BLaER1 (cell line): ENCODE results near the gene IRS1.

Experiments
- H3K27ac ChIP-seq: shearing (Covaris generic); formaldehyde crosslinking; 2 replicates; pipeline ENCODE4 v1.8.1; 2022
- H3K27me3 ChIP-seq: shearing (Covaris generic); formaldehyde crosslinking; 2 replicates; pipeline ENCODE4 v1.8.1; 2022
- H3K36me3 ChIP-seq: shearing (Covaris generic); formaldehyde crosslinking; 2 replicates; pipeline ENCODE4 v1.8.1; 2022
- H3K4me1 ChIP-seq: shearing (Covaris generic); formaldehyde crosslinking; 2 replicates; pipeline ENCODE4 v1.8.1; 2022
- H3K4me2 ChIP-seq: shearing (Covaris generic); formaldehyde crosslinking; 2 replicates; pipeline ENCODE4 v1.8.1; 2022
- H3K4me3 ChIP-seq: shearing (Covaris generic); formaldehyde crosslinking; 2 replicates; pipeline ENCODE4 v1.8.1; 2022
- H3K9ac ChIP-seq: shearing (Covaris generic); formaldehyde crosslinking; 2 replicates; pipeline ENCODE4 v1.8.1; 2022
- H3K9me3 ChIP-seq: shearing (Covaris generic); formaldehyde crosslinking; 2 replicates; pipeline ENCODE4 v1.8.1; 2022
- H4K20me1 ChIP-seq: shearing (Covaris generic); formaldehyde crosslinking; 2 replicates; pipeline ENCODE4 v1.8.1; 2022
- Cebpa-rat ChIP-seq: shearing (Covaris generic); IDR thresholded peaks from 2 replicates; pipeline ENCODE4 v1.8.1; 2022

IRS1 gene

DNA sequence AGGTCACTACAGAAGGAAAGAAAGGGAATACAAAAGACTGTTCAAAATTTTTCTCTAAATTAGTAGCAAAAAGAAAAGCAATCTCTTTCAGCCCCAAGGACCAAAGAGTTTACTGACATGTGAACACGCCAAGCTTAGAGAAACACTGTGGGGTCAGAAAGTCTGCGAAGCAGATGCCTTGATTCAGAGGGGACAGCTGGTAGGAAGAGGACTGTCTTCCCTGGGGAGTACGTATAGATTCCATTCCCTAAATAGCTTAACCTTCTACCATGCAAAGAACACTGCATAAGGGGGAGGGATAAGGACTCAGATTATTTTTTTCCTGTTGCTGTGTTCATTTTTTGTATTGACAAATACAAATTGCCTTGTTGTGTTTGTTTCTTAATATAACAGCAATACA, 96.1 kb downstream of the IRS1 start:
- peak overlapping the region; percentile 36; the same call in 1 of the 2 replicates for H3K9ac ChIP-seq
- H3K27ac ChIP-seq: peak overlapping the region; percentile 69
- TF ChIP-seq Cebpa-rat: no peak

DNA sequence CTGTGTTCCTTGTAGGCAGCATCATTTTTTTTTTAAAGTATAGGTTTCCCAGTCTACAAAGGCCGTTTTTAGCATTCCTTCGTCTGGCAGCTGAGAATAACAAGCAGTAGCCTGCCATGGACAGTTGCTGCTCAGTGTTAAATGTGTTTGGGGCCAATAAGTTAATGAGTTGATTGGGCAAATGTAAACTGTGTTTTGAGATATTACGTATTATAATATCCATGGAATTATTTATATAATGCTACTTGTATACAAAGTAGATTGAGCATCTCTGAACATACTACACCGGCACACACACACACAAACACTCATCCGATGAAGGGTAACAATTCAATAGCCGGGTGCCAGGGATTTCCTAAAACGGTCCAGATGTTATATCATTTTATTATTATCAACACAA, 97.2 kb downstream of the IRS1 start:
- Histone ChIP-seq H3K9ac (no peak overlapping the region), H4K20me1 (no peaks in the 10 kb centered on the region), H3K9me3 (peaks cover 4% of the 10 kb centered on the region; the same call in 1 of the 2 replicates), H3K4me1 (peaks cover 69% of the 10 kb centered on the region), H3K36me3 (no peaks in the 10 kb centered on the region), H3K4me2 (peak overlapping the region; percentile 78), H3K27ac (peak overlapping the region; percentile 69), H3K4me3 (no peak overlapping the region), H3K27me3 (no peaks in the 10 kb centered on the region)
- TF ChIP-seq Cebpa-rat: no peak

More for the DNA sequence above, 96.1 kb downstream of the IRS1 start:
- H3K36me3 ChIP-seq: no peaks in the 10 kb centered on the region
- H4K20me1 ChIP-seq: no peaks in the 10 kb centered on the region
- H3K4me3 ChIP-seq: peak overlapping the region; percentile 18; the same call in 1 of the 2 replicates
- peaks cover 71% of the 10 kb centered on the region for H3K4me1 ChIP-seq
- H3K27me3 ChIP-seq: no peaks in the 10 kb centered on the region
- 0 out of 2 replicates have a peak, but pooled peaks cover 3% of the 10 kb centered on the region for H3K9me3 ChIP-seq
- peak overlapping the region; percentile 78 for H3K4me2 ChIP-seq

DNA sequence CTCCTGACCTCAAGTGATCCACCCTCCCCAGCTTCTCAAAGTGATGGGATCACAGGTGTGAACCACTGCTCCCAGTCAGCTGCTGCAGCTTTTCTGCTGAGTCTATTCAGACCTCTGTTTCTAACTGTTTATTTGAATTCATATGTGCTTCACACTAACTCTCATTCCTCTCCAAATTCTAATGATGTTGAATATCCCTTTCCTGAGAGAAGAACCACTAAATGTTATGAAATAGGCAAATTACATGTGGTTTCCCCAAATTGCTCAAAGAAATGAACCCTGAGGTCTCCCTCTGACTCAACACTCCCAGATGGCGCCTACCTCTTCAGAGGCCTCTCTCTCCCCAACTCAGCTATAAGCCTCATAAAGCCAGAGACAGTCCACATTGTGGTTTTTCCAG, 98.6 kb downstream of the IRS1 start:
- H3K4me3 ChIP-seq: no peak overlapping the region
- no peaks in the 10 kb centered on the region for H3K36me3 ChIP-seq
- H3K4me1 ChIP-seq: peaks cover 64% of the 10 kb centered on the region
- no peak for TF ChIP-seq Cebpa-rat
- H3K9me3 ChIP-seq: peaks cover 3% of the 10 kb centered on the region; the same call in 1 of the 2 replicates
- no peak overlapping the region for H3K9ac ChIP-seq
- no peak overlapping the region; the same call in 1 of the 2 replicates for H3K27ac ChIP-seq
- peak overlapping the region; percentile 44 for H3K4me2 ChIP-seq
- no peaks in the 10 kb centered on the region for H3K27me3 ChIP-seq
- H4K20me1 ChIP-seq: no peaks in the 10 kb centered on the region

DNA sequence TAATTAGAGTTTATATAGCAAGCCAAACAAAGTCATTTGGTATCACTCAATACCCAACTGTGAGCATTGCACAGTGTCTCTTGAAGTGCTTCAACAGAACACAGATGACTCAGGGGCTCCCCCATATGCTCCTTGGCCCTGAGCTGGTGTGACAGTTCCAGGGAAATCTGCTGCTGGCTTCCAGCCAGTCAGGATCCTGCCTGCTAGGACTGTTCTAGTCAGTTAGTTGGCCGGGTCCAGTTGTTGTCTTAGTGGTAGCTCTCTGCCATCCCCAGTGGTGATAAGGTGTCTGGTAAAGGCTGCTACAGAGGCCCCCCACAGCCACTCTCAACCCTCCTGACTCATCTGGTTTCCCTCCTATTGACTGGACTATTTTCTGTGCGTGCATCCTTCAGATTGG, 100.3 kb downstream of the IRS1 start:
- no peaks in the 10 kb centered on the region for H4K20me1 ChIP-seq
- H3K9me3 ChIP-seq: peaks cover 3% of the 10 kb centered on the region; the same call in 1 of the 2 replicates
- no peak overlapping the region for H3K4me3 ChIP-seq
- H3K36me3 ChIP-seq: no peaks in the 10 kb centered on the region
- no peaks in the 10 kb centered on the region for H3K27me3 ChIP-seq
- no peak overlapping the region for H3K9ac ChIP-seq
- peaks cover 50% of the 10 kb centered on the region for H3K4me1 ChIP-seq
- H3K27ac ChIP-seq: no peak overlapping the region
- no peak overlapping the region for H3K4me2 ChIP-seq
- no peak for TF ChIP-seq Cebpa-rat

DNA sequence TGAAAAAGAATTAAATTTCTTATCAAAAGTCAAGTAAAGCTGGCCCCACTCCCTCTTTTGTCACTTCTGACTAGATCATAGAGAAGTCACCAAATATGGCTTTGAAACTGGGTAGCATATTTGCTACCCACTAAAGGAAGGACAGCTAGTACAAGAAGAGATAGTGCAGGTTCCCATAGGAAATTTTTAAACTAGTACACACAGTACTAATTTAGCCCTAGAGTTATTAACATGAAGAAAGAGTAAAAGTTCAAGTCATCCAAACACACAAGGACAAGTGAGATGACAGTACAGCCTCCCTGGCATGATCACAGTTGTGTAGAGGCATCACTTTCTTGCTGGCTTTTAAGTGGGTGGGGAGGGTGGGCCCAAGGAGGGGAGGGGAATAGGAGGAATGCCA, 100.9 kb downstream of the IRS1 start:
- H3K27ac ChIP-seq: no peak overlapping the region
- no peak overlapping the region for H3K4me2 ChIP-seq
- no peak overlapping the region for H3K4me3 ChIP-seq
- no peak overlapping the region for H3K9ac ChIP-seq
- no peaks in the 10 kb centered on the region for H3K27me3 ChIP-seq
- no peaks in the 10 kb centered on the region for H4K20me1 ChIP-seq
- H3K9me3 ChIP-seq: peaks cover 3% of the 10 kb centered on the region; the same call in 1 of the 2 replicates
- TF ChIP-seq Cebpa-rat: no peak
- H3K4me1 ChIP-seq: peaks cover 50% of the 10 kb centered on the region
- no peaks in the 10 kb centered on the region for H3K36me3 ChIP-seq

DNA sequence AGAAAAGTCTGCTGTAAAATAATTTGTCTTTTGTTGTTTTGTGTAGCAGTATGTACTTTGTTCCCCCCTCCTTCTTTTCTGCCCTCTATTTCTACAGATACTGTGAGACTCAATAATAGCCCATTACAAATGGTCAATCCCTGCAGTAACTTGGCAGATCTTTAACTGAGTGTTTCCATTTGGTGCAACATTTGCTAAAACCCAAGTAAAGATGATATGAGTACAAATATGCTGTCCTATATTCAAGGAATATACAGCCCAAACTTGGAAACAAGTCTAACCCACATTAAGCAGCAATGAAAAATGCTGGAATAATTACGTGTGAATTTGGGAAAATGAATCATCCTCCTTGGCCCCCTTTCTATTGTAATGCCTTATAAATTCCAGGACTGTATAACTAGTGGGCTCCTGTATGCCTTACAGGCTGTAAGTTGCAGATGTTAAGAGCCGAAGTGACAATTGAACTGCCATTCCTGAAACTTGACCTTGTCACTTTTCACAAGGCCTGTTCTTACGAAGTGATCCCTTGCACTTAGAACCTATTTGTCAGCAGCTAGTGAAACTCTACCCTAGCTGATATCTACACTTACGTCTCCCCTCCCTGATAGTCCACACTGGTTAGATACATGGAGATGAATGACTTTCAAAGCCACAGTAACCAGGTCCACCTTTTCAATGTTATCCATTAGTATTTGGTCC, 104.9 kb downstream of the IRS1 start:
- Histone ChIP-seq H3K9ac (no peak overlapping the region), H3K9me3 (peaks cover 3% of the 10 kb centered on the region; the same call in 1 of the 2 replicates), H3K4me2 (peak overlapping the region; percentile 83), H3K4me1 (peaks cover 58% of the 10 kb centered on the region), H3K4me3 (no peak overlapping the region), H3K27ac (no peak overlapping the region), H3K36me3 (no peaks in the 10 kb centered on the region), H4K20me1 (no peaks in the 10 kb centered on the region), H3K27me3 (no peaks in the 10 kb centered on the region)
- no peak for TF ChIP-seq Cebpa-rat

DNA sequence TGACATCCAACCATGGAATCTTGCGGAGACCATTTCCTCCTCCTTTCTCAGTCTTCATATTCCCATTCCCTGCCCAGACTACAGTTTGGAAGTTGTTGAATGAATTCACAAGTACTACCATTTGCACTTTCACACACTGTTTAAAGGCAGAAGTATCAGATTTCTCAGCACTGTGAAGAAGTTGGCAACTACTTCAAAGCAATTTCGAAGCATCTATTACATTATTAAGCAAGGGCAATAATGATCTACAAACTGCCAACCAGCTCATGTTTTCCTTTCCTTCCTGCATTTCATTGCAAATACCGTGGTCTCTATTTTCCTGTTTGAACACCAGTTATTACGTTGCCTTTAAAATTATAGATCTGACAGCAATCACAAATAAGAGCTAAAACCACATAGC, 105.5 kb downstream of the IRS1 start:
- peak overlapping the region; percentile 83 for H3K4me2 ChIP-seq
- H3K27ac ChIP-seq: peak overlapping the region; percentile 65; the same call in 1 of the 2 replicates
- peaks cover 63% of the 10 kb centered on the region for H3K4me1 ChIP-seq

DNA sequence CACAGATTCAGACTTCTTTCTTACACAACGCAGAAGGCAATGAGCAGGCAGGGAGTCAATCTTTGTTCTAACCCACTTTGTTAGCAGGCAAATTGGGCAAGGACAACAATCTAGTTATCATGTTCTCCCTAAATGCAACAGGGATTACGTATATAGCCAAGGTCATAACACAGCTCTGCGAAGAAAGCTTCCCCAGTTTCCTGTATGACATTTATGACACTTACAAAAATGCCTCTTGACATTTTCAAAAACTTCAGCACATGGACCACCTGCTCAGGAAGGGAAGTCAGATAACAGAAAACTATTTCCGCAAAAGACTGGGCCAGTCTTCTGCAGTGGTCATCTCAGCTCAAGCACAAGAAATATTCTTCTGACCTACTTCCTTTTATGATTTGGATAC, 106.1 kb downstream of the IRS1 start:
- no peak for TF ChIP-seq Cebpa-rat
- no peaks in the 10 kb centered on the region for H3K36me3 ChIP-seq
- peak overlapping the region; percentile 25; the same call in 1 of the 2 replicates for H3K9ac ChIP-seq
- no peak overlapping the region for H3K4me3 ChIP-seq
- peak overlapping the region; percentile 65 for H3K27ac ChIP-seq
- H3K4me1 ChIP-seq: peaks cover 63% of the 10 kb centered on the region
- H3K9me3 ChIP-seq: peaks cover 4% of the 10 kb centered on the region
- no peaks in the 10 kb centered on the region for H3K27me3 ChIP-seq
- peak overlapping the region; percentile 83 for H3K4me2 ChIP-seq
- no peaks in the 10 kb centered on the region for H4K20me1 ChIP-seq

More for the DNA sequence above, 105.5 kb downstream of the IRS1 start:
- no peak overlapping the region for H3K4me3 ChIP-seq
- no peaks in the 10 kb centered on the region for H3K27me3 ChIP-seq
- H3K9me3 ChIP-seq: peaks cover 3% of the 10 kb centered on the region; the same call in 1 of the 2 replicates
- no peaks in the 10 kb centered on the region for H4K20me1 ChIP-seq
- TF ChIP-seq Cebpa-rat: no peak
- H3K9ac ChIP-seq: no peak overlapping the region
- no peaks in the 10 kb centered on the region for H3K36me3 ChIP-seq

DNA sequence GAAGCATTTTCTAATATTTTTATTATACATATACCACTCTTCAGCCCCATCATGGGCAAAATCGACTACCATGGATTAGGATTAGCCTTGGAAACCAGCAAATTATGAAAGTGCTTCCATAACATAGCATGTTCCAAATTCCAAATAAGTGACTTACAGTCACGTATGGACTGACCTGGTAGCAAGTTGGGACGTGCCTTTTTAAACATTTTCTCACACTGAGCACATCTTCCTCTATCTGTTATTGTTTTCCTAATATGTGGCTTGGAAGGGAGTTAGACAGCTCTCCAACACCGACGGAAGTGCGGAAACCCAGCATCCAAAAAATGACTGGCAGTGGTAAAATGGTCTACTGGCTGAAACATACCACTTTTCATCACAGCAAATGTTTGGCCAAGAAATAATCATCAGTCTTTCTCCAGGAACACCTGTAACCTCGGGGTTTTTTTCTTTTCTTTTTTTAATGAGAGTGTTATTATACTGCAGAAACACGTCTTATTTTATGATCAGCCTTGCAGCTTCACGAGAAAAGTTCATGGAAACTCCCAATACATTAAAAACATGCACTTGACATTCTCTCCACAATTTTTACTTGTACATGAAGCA, 107.0 kb downstream of the IRS1 start:
- Histone ChIP-seq H3K36me3 (no peaks in the 10 kb centered on the region), H3K27me3 (no peaks in the 10 kb centered on the region), H3K9me3 (peaks cover 11% of the 10 kb centered on the region), H3K4me1 (peaks cover 63% of the 10 kb centered on the region), H4K20me1 (no peaks in the 10 kb centered on the region), H3K27ac (peak overlapping the region; percentile 65), H3K4me3 (no peak overlapping the region), H3K4me2 (peak overlapping the region; percentile 83), H3K9ac (no peak overlapping the region; the same call in 1 of the 2 replicates)
- no peak for TF ChIP-seq Cebpa-rat

GRCh38 chr2:226691255-226691654, 108.4 kb downstream of the IRS1 start:
- Histone ChIP-seq H3K4me3 (0 out of 2 replicates have a peak overlapping the region, but pooled peaks have one; percentile 23), H4K20me1 (no peaks in the 10 kb centered on the region), H3K4me1 (peaks cover 55% of the 10 kb centered on the region), H3K27ac (peak overlapping the region; percentile 55), H3K27me3 (no peaks in the 10 kb centered on the region), H3K9me3 (peaks cover 12% of the 10 kb centered on the region), H3K4me2 (peak overlapping the region; percentile 83), H3K36me3 (no peaks in the 10 kb centered on the region), H3K9ac (no peak overlapping the region)
- no peak for TF ChIP-seq Cebpa-rat
